Suprapubic skin (tissue), 3 donors: Measurements from ENCODE around the gene ISM1.

Experiments
- CTCF ChIP-seq, 2 donors: fragments of 200-600 bp in 1 of 2; fragments of 450-650 bp in 1 of 2; sonication (generic) in 1 of 2; IDR thresholded peaks; one replicate each; pipeline ENCODE4 v1.5.1; 2016 to 2019; ENCODE audit warnings: antibody characterized with exemption in 2 of 2, mild to moderate bottlenecking in 1 of 2, moderate library complexity in 1 of 2
- EP300 ChIP-seq: sonication (generic); formaldehyde crosslinking; IDR thresholded peaks from one replicate; pipeline ENCODE4 v1.6.1; 2017; ENCODE audit warnings: antibody characterized with exemption
- POLR2A ChIP-seq, 2 donors: fragments of 450-650 bp; IDR thresholded peaks; one replicate each; pipeline ENCODE4 v1.6.1; 2017; ENCODE audit warnings: antibody characterized with exemption in 2 of 2, mild to moderate bottlenecking in 2 of 2, moderate library complexity in 2 of 2

GRCh38 chr20:13298692-13299373 is 77.8 kb downstream of the ISM1 start:
- TF ChIP-seq EP300 (no peak), CTCF (IDR thresholded peaks at IDR 0.05) (no peak), POLR2A (IDR thresholded peaks at IDR 0.05) (no peak)
